Measurements from ENCODE around the gene PCOLCE2. TPM values are rescaled to one million over a fixed set of nuclear protein-coding genes. Genes with fewer than 3 reads are reported as not detected.

PCOLCE2 gene
- total RNA-seq, 1 donor from 2014 or later: 3.8 TPM

GRCh38 chr3:142768338-142768737, 120.5 kb downstream of the PCOLCE2 start:
- Mint-ChIP-seq H3K9me3 (ENCODE audit: unreplicated experiment) (peaks cover 22% of the 10 kb centered on the region), H3K4me1 (ENCODE audit: unreplicated experiment) (peaks cover 2% of the 10 kb centered on the region), H3K36me3 (ENCODE audit: unreplicated experiment) (peaks cover 63% of the 10 kb centered on the region), H3K27me3 (ENCODE audit: unreplicated experiment) (no peaks in the 10 kb centered on the region), H3K27ac (ENCODE audit: unreplicated experiment) (no peak overlapping the region), H3K4me3 (ENCODE audit: unreplicated experiment) (no peak overlapping the region)
- TF ChIP-seq CTCF (IDR thresholded peaks at IDR 0.05): no peak
- DNase-seq (ENCODE audit: extremely low spot score, unreplicated experiment): no peak

Other genes starting within 250 kb of the PCOLCE2 start
- gene TRPC1, start 165.0 kb downstream of the PCOLCE2 start, total RNA-seq: 16.6 and 18.6 TPM in 2 replicates
- gene PAQR9, start 74.6 kb upstream of the PCOLCE2 start, total RNA-seq: not detected in 2 replicates
- 82.5 and 88.8 TPM in 2 replicates for gene U2SURP, start 112.5 kb upstream of the PCOLCE2 start, total RNA-seq
- 41.6 and 44.5 TPM in 2 replicates for gene CHST2, start 230.7 kb upstream of the PCOLCE2 start, total RNA-seq

Measured in osteocyte (in vitro differentiated cells).